LNCaP clone FGC (cell line): ENCODE results near the gene NRXN2.

ENCODE experiments used
- DNase-seq: peaks from one replicate; pipeline ENCODE4 v3.0.0-alpha.2; 2011; ENCODE audit warnings: low read depth
- H3K4me3 ChIP-seq: 2 replicates; pipeline ENCODE4 v1.5.1; 2011; ENCODE audit warnings: mild to moderate bottlenecking, low read depth, low read length, control low read depth
- CTCF ChIP-seq: IDR thresholded peaks from 2 replicates; pipeline ENCODE4 v1.5.1; 2012; ENCODE audit warnings: mild to moderate bottlenecking; ENCODE audit not compliant: control insufficient read depth, insufficient read depth; ENCODE audit errors: extremely low read depth

The NRXN2 gene

GRCh38 chr11:64655941-64656601, 66.9 kb downstream of the NRXN2 start:
- no peak overlapping the region for H3K4me3 ChIP-seq
- no peak for DNase-seq
- TF ChIP-seq CTCF, result no peak

- no peak for TF ChIP-seq CTCF
- DNase-seq, result no peak
- H3K4me3 ChIP-seq, result no peak overlapping the region
Measured at GRCh38 chr11:64654958-64655541, 67.9 kb downstream of the NRXN2 start.

- no peak for TF ChIP-seq CTCF
- no peak for DNase-seq
- H3K4me3 ChIP-seq, result no peak overlapping the region
Measured at GRCh38 chr11:64654439-64654838, 68.6 kb downstream of the NRXN2 start.

GRCh38 chr11:64653388-64653973, 69.5 kb downstream of the NRXN2 start:
- no peak for TF ChIP-seq CTCF
- no peak overlapping the region for H3K4me3 ChIP-seq
- no peak for DNase-seq

GRCh38 chr11:64652586-64653387, 70.2 kb downstream of the NRXN2 start:
- H3K4me3 ChIP-seq, result no peak overlapping the region
- DNase-seq, result peak; percentile 11
- TF ChIP-seq CTCF, result peak; percentile 90

GRCh38 chr11:64650923-64651523, 72.0 kb downstream of the NRXN2 start:
- H3K4me3 ChIP-seq, result no peak overlapping the region
- no peak for DNase-seq
- TF ChIP-seq CTCF, result peak; percentile 44
